GM19023 (cell line): ENCODE measurements around the gene POLR2F.
"Not testable (repeated sequence)": the region's sequence is repeated elsewhere in the genome, so short reads cannot be mapped to it uniquely, and the experiment has no call there.

Source experiments
- ATAC-seq: cut with Tn5 transposase; IDR thresholded peaks from one replicate; pipeline ENCODE4 v1.9.1; 2021; ENCODE audit warnings: mild to moderate bottlenecking, moderate library complexity; ENCODE audit not compliant: unreplicated experiment

POLR2F gene

GRCh38 chr22:37952629-37953028 lies 870 bp upstream of the POLR2F start:
- ATAC-seq = not testable (repeated sequence)

- no peak for ATAC-seq
These were observed 450 bp upstream of the POLR2F start for GRCh38 chr22:37953062-37953436.

GRCh38 chr22:37954686-37955085 lies 1.2 kb downstream of the POLR2F start:
- ATAC-seq = no peak

- not testable (repeated sequence) for ATAC-seq
These were observed 2.4 kb downstream of the POLR2F start for GRCh38 chr22:37955825-37956397.

GRCh38 chr22:37957232-37957631 lies 3.7 kb downstream of the POLR2F start:
- no peak for ATAC-seq

- ATAC-seq = no peak
These were observed 5.8 kb downstream of the POLR2F start for GRCh38 chr22:37959231-37959825.

- ATAC-seq = no peak
These were observed 7.6 kb downstream of the POLR2F start for GRCh38 chr22:37961062-37961461.

GRCh38 chr22:37965940-37966664 lies 12.6 kb downstream of the POLR2F start:
- ATAC-seq = no peak

GRCh38 chr22:37967147-37967546 lies 13.6 kb downstream of the POLR2F start:
- no peak for ATAC-seq

- no peak for ATAC-seq
These were observed 14.3 kb downstream of the POLR2F start for GRCh38 chr22:37967637-37968451.

- no peak for ATAC-seq
These were observed 15.2 kb downstream of the POLR2F start for GRCh38 chr22:37968452-37969251.

- no peak for ATAC-seq
These were observed 17.4 kb downstream of the POLR2F start for GRCh38 chr22:37970864-37971263.

- no peak for ATAC-seq
These were observed 18.3 kb downstream of the POLR2F start for GRCh38 chr22:37971475-37972434.

GRCh38 chr22:37972527-37972926 lies 19.0 kb downstream of the POLR2F start:
- ATAC-seq = no peak

GRCh38 chr22:37973271-37974170 lies 20.0 kb downstream of the POLR2F start:
- ATAC-seq = no peak

- no peak for ATAC-seq
These were observed 21.7 kb downstream of the POLR2F start for GRCh38 chr22:37975153-37975552.

- ATAC-seq = not testable (repeated sequence)
These were observed 22.5 kb downstream of the POLR2F start for GRCh38 chr22:37976022-37976421.

GRCh38 chr22:37976547-37976946 lies 23.0 kb downstream of the POLR2F start:
- no peak for ATAC-seq

GRCh38 chr22:37979782-37980181 lies 26.3 kb downstream of the POLR2F start:
- ATAC-seq = no peak
